GM12875 (cell line): ENCODE measurements around the gene AGAP1.

Experiments
- H3K4me3 ChIP-seq: one replicate; pipeline ENCODE4 v1.5.1; 2011; ENCODE audit warnings: low read depth, low read length, control low read depth
- TF ChIP-seq, protein P1 (sequence below): IDR thresholded peaks from 2 replicates; pipeline ENCODE4 v1.5.1; 2011; ENCODE audit warnings: low read depth, mild to moderate bottlenecking, control low read depth, inconsistent platforms, low read length, moderate library complexity, borderline replicate concordance; ENCODE audit not compliant: insufficient read depth

The AGAP1 gene

DNA sequence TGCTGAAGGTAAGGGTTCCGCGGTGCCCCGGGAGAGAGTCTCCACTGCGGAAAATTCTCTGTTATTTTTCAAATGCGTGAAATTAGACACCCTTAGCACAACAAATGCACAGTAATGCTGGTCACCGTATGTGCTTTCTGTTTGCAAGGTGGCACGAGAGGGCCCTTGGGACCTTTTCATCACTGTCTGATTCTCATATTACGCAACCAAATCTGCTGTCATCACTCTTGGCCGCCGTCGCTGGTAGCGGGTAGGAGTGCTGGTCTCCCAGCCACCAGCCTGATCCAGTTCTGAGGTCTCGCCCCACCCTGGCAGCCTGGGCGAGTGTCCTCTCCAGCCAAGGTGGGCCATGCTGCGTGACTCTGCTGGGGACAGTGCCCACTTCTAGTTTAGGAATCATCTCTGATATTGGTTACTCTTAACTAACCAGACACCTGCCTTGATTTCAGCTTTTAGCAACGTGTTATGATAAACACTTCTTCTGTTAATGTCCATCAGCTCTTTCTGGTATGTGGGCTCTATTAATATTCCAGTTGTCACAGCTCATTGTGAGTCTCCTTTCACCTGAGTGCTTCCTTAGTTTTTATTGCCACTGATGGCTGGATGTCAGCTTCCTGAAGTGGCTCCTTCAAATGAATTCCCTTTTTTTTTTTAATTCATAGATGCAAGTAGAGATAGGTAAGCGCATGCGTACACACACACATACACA is 474.9 kb downstream of the AGAP1 start:
- TF ChIP-seq, protein P1, sequence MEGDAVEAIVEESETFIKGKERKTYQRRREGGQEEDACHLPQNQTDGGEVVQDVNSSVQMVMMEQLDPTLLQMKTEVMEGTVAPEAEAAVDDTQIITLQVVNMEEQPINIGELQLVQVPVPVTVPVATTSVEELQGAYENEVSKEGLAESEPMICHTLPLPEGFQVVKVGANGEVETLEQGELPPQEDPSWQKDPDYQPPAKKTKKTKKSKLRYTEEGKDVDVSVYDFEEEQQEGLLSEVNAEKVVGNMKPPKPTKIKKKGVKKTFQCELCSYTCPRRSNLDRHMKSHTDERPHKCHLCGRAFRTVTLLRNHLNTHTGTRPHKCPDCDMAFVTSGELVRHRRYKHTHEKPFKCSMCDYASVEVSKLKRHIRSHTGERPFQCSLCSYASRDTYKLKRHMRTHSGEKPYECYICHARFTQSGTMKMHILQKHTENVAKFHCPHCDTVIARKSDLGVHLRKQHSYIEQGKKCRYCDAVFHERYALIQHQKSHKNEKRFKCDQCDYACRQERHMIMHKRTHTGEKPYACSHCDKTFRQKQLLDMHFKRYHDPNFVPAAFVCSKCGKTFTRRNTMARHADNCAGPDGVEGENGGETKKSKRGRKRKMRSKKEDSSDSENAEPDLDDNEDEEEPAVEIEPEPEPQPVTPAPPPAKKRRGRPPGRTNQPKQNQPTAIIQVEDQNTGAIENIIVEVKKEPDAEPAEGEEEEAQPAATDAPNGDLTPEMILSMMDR = no peak
- no peak overlapping the region for H3K4me3 ChIP-seq

DNA sequence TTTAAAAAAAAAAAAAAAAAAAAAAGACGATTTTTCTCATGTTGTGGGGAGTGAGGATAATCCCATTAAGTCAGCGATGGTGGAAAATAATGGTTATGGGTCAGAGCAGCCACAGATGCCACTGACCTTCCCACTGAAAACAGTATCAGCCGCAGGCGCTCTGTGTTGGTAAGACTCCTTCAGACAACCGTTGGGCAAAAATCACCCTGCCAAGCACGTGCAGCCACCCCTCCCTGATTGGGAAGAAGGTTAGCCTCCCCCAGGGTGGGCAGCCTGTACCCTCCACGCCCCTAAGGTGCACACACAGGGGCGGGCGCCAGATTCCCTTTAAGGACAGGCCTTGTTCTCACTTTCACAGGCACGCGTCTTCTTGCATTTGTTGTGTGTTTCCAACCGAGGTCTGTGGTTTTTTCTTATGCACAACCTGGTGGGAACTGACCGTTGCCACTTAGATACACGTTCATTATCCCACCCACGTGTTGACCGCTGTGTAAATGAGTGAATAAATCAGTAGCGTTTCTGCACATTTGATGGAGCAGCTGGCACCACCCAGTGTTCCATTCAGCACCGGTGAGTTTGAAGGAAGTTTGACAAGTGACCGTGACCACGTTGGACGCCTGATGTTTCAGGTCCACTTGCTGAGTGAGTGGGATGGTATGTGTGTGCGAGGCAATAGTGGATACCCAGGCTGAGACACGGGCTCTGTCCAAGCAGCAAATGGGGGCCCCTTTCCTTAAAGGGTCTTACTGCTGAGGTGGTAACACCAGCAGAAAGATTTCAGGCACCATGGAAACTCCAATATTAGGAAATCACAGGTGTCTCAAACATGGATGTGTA is 476.6 kb downstream of the AGAP1 start:
- TF ChIP-seq, protein P1 = no peak
- H3K4me3 ChIP-seq = no peak overlapping the region

DNA sequence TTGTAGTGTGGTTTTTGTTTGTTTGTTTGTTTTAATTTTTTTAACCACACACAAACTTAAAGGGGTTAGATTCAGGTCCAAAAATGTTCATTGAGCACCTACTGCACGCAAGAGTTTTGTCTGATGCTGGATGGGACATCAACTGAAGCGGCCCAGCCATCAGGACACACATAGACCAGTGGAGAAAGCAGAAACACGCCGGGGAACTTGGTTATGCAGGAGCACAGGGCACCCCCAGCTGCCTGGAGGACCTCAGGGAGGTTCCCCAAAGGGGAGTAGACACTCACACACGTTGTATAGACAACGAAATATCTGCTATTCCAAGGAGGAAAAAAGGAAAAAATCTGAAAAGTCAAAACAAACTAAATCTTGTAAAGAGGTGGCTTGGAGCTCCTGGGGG is 482.7 kb downstream of the AGAP1 start:
- no peak overlapping the region for H3K4me3 ChIP-seq
- TF ChIP-seq, protein P1 = no peak

DNA sequence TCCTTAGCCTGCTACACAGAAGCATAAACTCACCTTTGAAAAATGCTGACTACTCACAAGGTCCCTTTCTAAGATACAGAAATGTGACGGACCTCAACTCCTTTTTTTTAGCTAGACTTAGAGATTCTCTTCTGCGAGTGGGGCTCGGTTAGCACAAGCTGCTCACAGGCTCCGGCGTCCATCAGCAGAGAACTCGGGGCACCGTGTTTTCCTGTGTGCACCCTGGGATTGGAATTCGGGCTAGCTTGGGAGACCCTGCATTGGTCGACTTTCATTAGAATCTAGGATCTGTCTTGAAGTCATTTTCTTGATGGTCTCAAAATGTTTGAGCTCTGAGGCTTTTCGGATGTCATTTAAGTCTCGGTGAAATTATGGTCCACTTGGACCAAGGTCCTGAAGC is 483.1 kb downstream of the AGAP1 start:
- no peak overlapping the region for H3K4me3 ChIP-seq
- TF ChIP-seq, protein P1 = no peak

DNA sequence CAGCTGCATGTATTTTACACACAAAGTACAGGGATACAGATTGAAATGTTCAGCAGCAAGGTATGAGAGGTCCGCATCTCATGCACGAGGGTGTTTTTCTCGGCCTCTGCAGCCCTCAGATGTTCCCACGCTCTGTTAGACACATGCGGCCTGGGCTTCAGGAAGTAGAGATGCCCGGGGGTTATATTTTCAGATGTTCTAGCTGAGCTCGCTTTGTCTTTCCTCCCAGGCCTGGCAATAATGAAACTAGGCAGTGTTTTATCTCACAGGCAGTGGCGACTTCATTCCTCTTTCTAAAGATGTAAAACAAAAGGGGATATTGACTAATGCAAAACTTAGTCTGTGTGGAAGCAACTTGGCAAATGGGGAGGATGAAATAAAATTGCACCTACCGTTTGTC is 483.6 kb downstream of the AGAP1 start:
- TF ChIP-seq, protein P1 = no peak
- no peak overlapping the region for H3K4me3 ChIP-seq

DNA sequence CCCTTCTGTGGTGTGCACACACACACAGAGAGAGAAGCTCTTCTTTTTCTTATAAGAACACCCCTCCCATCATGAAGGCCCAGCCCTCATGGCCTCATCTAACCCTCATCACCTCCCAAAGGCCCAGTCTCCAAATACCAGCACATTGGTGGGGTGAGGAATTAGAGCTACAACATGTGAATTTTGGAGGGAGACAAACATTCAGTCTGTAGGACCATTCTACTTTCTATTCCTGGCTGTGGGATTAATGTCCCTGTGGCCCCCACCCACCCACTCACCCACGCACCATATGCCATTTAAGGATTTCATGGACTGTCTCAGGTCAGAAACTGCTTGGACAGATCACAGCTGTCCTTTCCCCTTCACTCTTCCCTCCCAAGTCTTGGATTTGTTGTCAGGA is 484.2 kb downstream of the AGAP1 start:
- H3K4me3 ChIP-seq = no peak overlapping the region
- TF ChIP-seq, protein P1 = no peak

DNA sequence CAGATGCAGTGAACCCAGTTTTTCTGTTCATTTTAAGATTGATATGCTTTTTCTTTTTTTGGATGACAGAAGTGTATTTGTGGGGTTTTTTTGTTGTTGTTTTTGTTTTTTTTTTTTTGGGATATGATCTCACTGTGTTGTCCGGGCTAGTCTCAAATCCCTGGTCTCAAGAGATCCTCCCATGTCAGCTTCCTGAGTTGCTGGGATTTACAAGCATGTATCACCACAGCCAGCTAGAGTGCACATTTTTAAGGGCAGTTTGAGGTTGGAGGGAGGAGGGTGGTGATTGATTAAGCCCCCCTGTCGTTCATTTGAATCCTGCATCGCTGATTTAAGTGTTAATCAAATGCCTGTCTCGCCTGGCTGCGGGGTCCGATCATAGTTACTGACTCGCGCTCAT is 485.2 kb downstream of the AGAP1 start:
- H3K4me3 ChIP-seq = no peak overlapping the region
- TF ChIP-seq, protein P1 = no peak
